Measurements from ENCODE around the gene NSUN6.
"Not testable (repeated sequence)": the region's sequence is repeated elsewhere in the genome, so short reads cannot be mapped to it uniquely, and the experiment has no call there.

The NSUN6 gene

GRCh38 chr10:18571076-18571475, 80.3 kb downstream of the NSUN6 start:
- DNase-seq, result no peak
- H2AFZ ChIP-seq (ENCODE audit: low read depth, low read length), result no peak overlapping the region
- no peaks in the 10 kb centered on the region for H4K20me1 ChIP-seq (ENCODE audit: insufficient read depth, low read length)
- H3K9me3 ChIP-seq (ENCODE audit: insufficient read depth, low read length, severe bottlenecking), result peaks cover 43% of the 10 kb centered on the region
- H3K27ac ChIP-seq (ENCODE audit: low read length), result no peak overlapping the region
- H3K4me3 ChIP-seq (ENCODE audit: low read depth in 1 of 2, low read length in 2 of 2), result no peak overlapping the region
- H3K4me1 ChIP-seq (ENCODE audit: insufficient read depth, low read length), result no peaks in the 10 kb centered on the region
- TF ChIP-seq EZH2 (IDR thresholded peaks at IDR 0.05; ENCODE audit: borderline replicate concordance, low read depth, low read length, severe bottlenecking), result no peak
- TF ChIP-seq, protein P1, sequence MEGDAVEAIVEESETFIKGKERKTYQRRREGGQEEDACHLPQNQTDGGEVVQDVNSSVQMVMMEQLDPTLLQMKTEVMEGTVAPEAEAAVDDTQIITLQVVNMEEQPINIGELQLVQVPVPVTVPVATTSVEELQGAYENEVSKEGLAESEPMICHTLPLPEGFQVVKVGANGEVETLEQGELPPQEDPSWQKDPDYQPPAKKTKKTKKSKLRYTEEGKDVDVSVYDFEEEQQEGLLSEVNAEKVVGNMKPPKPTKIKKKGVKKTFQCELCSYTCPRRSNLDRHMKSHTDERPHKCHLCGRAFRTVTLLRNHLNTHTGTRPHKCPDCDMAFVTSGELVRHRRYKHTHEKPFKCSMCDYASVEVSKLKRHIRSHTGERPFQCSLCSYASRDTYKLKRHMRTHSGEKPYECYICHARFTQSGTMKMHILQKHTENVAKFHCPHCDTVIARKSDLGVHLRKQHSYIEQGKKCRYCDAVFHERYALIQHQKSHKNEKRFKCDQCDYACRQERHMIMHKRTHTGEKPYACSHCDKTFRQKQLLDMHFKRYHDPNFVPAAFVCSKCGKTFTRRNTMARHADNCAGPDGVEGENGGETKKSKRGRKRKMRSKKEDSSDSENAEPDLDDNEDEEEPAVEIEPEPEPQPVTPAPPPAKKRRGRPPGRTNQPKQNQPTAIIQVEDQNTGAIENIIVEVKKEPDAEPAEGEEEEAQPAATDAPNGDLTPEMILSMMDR (IDR thresholded peaks at IDR 0.05; ENCODE audit: borderline replicate concordance, extremely low read depth, low read length, poor library complexity, severe bottlenecking), result no peak
- H3K79me2 ChIP-seq (ENCODE audit: insufficient read depth, low read length), result no peaks in the 10 kb centered on the region
- no peak for ATAC-seq (ENCODE audit: insufficient read depth, low read depth)
- H3K9ac ChIP-seq (ENCODE audit: low read depth, low read length), result no peak overlapping the region
- 0 out of 2 replicates have a peak, but pooled peaks cover 7% of the 10 kb centered on the region for H3K36me3 ChIP-seq (ENCODE audit: insufficient read depth, low read length)
- no peaks in the 10 kb centered on the region for H3K27me3 ChIP-seq (ENCODE audit: insufficient read depth, low read length, poor library complexity)
- H3K4me2 ChIP-seq (ENCODE audit: insufficient read depth, low read length), result no peak overlapping the region

DNA sequence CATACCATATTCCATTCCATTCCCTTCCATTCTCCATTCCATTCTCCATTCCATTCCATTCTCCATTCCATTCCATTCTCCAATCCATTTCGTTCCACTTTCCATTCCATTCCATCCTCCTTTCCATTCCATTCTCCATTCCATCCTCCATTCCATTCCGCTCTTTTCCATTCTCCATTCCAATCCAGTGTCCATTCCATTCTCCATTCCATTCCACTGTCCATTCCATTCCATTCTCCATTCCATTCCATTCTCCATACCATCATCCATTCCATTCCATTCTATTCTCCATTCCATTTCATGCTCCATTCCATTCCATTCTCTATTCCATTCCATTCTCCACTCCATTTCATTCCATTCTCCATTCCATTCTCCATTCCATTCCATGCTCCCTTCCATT, 81.0 kb downstream of the NSUN6 start:
- H3K9me3 ChIP-seq (ENCODE audit: insufficient read depth, low read length, severe bottlenecking), result peaks cover 50% of the 10 kb centered on the region
- ATAC-seq (ENCODE audit: insufficient read depth, low read depth); H3K36me3 ChIP-seq (ENCODE audit: insufficient read depth, low read length): not testable (repeated sequence)

DNA sequence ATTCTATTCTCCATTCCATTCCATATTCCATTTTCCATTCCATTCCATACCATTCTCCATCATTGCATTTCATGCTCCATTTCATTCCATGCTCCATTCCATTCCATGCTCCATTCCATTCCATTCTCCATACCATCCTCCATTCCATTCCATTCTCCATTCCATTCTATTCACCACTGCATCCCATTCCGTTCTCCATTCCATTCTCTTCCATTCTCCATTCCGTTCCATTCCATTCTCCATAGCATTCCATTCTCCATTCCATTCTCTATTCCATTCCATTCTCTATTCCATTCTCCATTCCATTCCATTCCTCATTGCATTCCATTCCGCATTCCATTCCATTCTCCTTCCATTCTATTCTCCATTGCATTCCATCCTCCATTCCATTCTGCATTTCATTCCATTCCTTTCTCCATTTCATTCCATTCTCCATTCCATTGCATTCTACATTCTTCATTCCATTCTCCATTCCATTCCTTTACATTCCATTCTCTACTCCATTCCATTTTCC, 84.0 kb downstream of the NSUN6 start:
- Histone ChIP-seq H3K27me3 (ENCODE audit: insufficient read depth, low read length, poor library complexity) (no peaks in the 10 kb centered on the region), H3K9me3 (ENCODE audit: insufficient read depth, low read length, severe bottlenecking) (peaks cover 52% of the 10 kb centered on the region), H4K20me1 (ENCODE audit: insufficient read depth, low read length) (no peaks in the 10 kb centered on the region), H3K79me2 (ENCODE audit: insufficient read depth, low read length) (no peaks in the 10 kb centered on the region), H2AFZ (ENCODE audit: low read depth, low read length) (no peak overlapping the region), H3K27ac (ENCODE audit: low read length) (no peak overlapping the region), H3K4me1 (ENCODE audit: insufficient read depth, low read length) (no peaks in the 10 kb centered on the region), H3K36me3 (ENCODE audit: insufficient read depth, low read length) (no peaks in the 10 kb centered on the region), H3K9ac (ENCODE audit: low read depth, low read length) (no peak overlapping the region), H3K4me2 (ENCODE audit: insufficient read depth, low read length) (no peak overlapping the region), H3K4me3 (ENCODE audit: low read depth in 1 of 2, low read length in 2 of 2) (no peak overlapping the region)
- DNase-seq, result no peak
- no peak for TF ChIP-seq EZH2 (IDR thresholded peaks at IDR 0.05; ENCODE audit: borderline replicate concordance, low read depth, low read length, severe bottlenecking)
- no peak for ATAC-seq (ENCODE audit: insufficient read depth, low read depth)

More for the DNA sequence above, 81.0 kb downstream of the NSUN6 start:
- DNase-seq; H3K4me3 ChIP-seq (ENCODE audit: low read depth in 1 of 2, low read length in 2 of 2); H3K4me2 ChIP-seq (ENCODE audit: insufficient read depth, low read length); H3K27me3 ChIP-seq (ENCODE audit: insufficient read depth, low read length, poor library complexity); H2AFZ ChIP-seq (ENCODE audit: low read depth, low read length); H3K27ac ChIP-seq (ENCODE audit: low read length); H3K4me1 ChIP-seq (ENCODE audit: insufficient read depth, low read length); H4K20me1 ChIP-seq (ENCODE audit: insufficient read depth, low read length); H3K9ac ChIP-seq (ENCODE audit: low read depth, low read length); H3K79me2 ChIP-seq (ENCODE audit: insufficient read depth, low read length): not testable (repeated sequence)

DNA sequence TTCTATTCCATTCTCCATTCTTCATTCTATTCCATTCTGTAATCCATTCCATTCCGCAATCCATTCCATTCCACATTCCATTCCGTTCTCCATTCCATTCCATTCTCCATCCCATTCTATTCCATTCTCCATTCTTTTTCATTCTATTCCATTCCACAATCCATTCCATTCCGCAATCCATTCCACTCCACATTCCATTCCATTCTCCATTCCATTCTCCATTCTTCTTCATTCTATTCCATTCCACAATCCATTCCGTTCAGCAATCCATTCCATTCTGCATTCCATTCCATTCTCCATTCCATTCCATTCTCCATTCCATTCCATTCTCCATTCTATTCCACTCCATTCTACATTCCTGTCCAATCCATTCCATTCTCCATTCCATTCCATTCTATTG, 85.2 kb downstream of the NSUN6 start:
- H3K36me3 ChIP-seq (ENCODE audit: insufficient read depth, low read length), result peaks cover 6% of the 10 kb centered on the region; the same call in 1 of the 2 replicates
- DNase-seq, result no peak
- no peak overlapping the region for H3K9ac ChIP-seq (ENCODE audit: low read depth, low read length)
- H3K9me3 ChIP-seq (ENCODE audit: insufficient read depth, low read length, severe bottlenecking), result peaks cover 47% of the 10 kb centered on the region
- TF ChIP-seq EZH2 (IDR thresholded peaks at IDR 0.05; ENCODE audit: borderline replicate concordance, low read depth, low read length, severe bottlenecking), result no peak
- TF ChIP-seq, protein P1 (IDR thresholded peaks at IDR 0.05; ENCODE audit: borderline replicate concordance, extremely low read depth, low read length, poor library complexity, severe bottlenecking), result no peak
- no peak overlapping the region for H2AFZ ChIP-seq (ENCODE audit: low read depth, low read length)
- H3K27ac ChIP-seq (ENCODE audit: low read length), result no peak overlapping the region
- no peaks in the 10 kb centered on the region for H3K27me3 ChIP-seq (ENCODE audit: insufficient read depth, low read length, poor library complexity)
- H3K4me1 ChIP-seq (ENCODE audit: insufficient read depth, low read length), result no peaks in the 10 kb centered on the region
- no peak overlapping the region for H3K4me3 ChIP-seq (ENCODE audit: low read depth in 1 of 2, low read length in 2 of 2)
- no peak for ATAC-seq (ENCODE audit: insufficient read depth, low read depth)
- H3K4me2 ChIP-seq (ENCODE audit: insufficient read depth, low read length), result no peak overlapping the region
- H3K79me2 ChIP-seq (ENCODE audit: insufficient read depth, low read length), result no peaks in the 10 kb centered on the region
- H4K20me1 ChIP-seq (ENCODE audit: insufficient read depth, low read length), result no peaks in the 10 kb centered on the region

Data from DND-41 (cell line).